IPS-15b (cell line): ENCODE data around the gene METTL21A.
A peak's percentile ranks its signal among the peaks of the same experiment; 100 is the strongest.
"Not testable (repeated sequence)": the region's sequence is repeated elsewhere in the genome, so short reads cannot be mapped to it uniquely, and the experiment has no call there.

Experiments used
- H3K27me3 ChIP-seq: one replicate; pipeline ENCODE4 v1.6.1; 2013; ENCODE audit warnings: low read length; ENCODE audit not compliant: control insufficient read depth, insufficient read depth
- H3K36me3 ChIP-seq: one replicate; pipeline ENCODE4 v1.6.1; 2013; ENCODE audit warnings: low read length; ENCODE audit not compliant: control insufficient read depth, insufficient read depth
- H3K4me1 ChIP-seq: one replicate; pipeline ENCODE4 v1.6.1; 2013; ENCODE audit warnings: mild to moderate bottlenecking, low read length; ENCODE audit not compliant: control insufficient read depth, insufficient read depth
- H3K4me3 ChIP-seq: one replicate; pipeline ENCODE4 v1.5.1; 2013; ENCODE audit warnings: low read depth, low read length
- H3K9ac ChIP-seq: one replicate; pipeline ENCODE4 v1.6.1; 2013; ENCODE audit warnings: low read depth, mild to moderate bottlenecking, low read length
- H3K9me3 ChIP-seq: one replicate; pipeline ENCODE4 v1.6.1; 2013; ENCODE audit warnings: mild to moderate bottlenecking, low read length; ENCODE audit not compliant: control insufficient read depth, insufficient read depth

The METTL21A gene

DNA sequence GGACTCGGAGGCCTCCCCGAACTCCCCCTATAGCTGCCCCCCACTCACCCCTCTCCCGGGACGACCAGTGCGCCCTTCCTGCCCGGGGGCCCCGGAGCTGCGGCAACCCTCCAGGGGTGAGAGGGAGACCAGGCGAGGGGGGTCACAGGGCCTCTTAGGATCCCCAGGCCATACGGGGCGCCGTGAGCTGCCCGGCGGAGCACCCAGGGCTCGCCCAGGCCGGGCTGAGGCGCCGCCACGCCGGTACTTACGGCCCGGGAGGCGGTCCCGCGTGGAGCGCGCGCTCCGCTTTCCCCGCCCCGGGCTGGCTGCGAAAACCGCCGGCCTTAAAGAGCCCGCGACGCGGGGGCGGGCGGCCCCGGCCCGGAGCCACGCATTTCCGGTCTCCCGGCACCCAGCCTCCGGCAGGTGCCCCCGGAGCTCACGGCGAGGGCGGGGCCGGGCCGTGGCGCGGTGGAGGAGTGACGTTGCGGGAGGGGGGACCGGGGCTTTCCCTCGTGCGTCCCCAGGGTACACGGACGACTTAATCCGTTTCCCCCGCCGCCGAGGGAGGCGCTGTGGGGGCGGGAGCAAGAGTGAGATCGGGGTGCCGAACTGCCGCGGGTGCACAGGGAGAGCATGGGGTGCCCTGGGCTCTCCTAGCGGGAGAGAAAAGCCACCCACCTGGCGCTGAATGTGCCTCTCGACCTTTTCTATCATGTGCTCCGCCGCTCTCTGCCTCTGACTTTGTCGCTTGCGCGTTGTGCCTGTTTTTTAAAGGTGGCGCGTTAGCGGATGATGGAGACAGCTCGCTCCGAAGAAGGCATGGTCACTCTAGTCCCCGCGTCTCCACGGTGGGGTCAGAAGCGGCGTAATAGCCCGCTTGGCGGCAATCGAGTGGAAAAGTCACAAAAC, at the start of gene METTL21A:
METTL21A (minus strand) TSS at position 381 of the 894 bp plus-strand sequence. CDS start 1,019 bp downstream, outside the sequence.
- Histone ChIP-seq H3K4me3 (peak within 1 kb of the TSS; percentile 98), H3K36me3 (peaks cover 4% of the 10 kb centered on the region), H3K4me1 (peaks cover 3% of the 10 kb centered on the region), H3K9ac (peak within 1 kb of the TSS; percentile 89), H3K9me3 (no peaks in the 10 kb centered on the region), H3K27me3 (no peaks in the 10 kb centered on the region)

DNA sequence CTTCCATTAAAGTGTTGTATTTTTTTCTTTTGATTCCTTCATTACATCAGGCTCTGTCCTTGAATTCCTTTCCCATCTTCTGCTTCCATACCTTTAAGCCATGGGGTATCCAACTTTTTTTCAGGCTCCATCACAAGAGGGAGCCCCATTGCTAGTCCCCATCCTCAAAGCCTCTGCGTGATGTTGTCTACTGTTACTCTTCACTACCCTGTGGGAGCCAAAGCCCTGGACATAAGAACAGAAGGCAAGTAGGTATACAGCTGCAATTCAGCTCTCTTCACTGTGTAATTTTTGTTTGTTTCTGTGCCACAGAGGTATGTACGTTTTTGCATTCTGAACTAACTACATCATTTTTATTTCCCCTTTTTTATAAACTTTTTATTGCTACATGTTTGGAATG, 49.6 kb upstream of the METTL21A start:
- Histone ChIP-seq H3K27me3 (no peaks in the 10 kb centered on the region), H3K4me1 (peaks cover 10% of the 10 kb centered on the region), H3K9ac (no peak overlapping the region), H3K36me3 (no peaks in the 10 kb centered on the region), H3K9me3 (no peaks in the 10 kb centered on the region), H3K4me3 (no peak overlapping the region)

DNA sequence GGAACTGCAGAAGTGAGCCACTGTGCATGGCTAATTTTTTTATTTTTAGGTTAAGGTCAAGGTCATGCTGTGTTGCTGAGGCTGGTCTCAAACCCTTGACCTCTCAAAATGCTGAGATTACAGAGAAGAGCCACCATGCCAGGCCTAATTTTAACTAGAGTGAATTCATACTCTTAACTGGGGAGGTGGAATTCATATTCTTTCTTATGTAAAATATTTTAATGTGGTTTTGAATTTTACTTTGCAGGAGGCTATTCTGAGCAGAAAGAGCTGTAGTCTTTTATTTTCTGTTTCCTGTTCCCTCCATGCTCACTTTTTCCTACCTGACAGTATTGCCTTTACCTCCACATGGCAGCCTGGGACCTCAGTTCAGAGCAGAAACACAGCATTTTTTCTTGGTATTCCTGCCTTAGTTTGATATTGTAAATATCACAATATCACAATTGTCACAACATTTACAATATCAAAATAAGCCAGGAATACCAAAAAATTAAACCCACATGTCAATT, 49.1 kb upstream of the METTL21A start:
- H3K4me3 ChIP-seq = no peak overlapping the region
- no peaks in the 10 kb centered on the region for H3K36me3 ChIP-seq
- H3K9me3 ChIP-seq = no peaks in the 10 kb centered on the region
- H3K27me3 ChIP-seq = no peaks in the 10 kb centered on the region
- peaks cover 10% of the 10 kb centered on the region for H3K4me1 ChIP-seq
- no peak overlapping the region for H3K9ac ChIP-seq

GRCh38 chr2:207673431-207673830, 48.2 kb upstream of the METTL21A start:
- H3K9ac ChIP-seq = no peak overlapping the region
- no peaks in the 10 kb centered on the region for H3K9me3 ChIP-seq
- no peaks in the 10 kb centered on the region for H3K36me3 ChIP-seq
- no peaks in the 10 kb centered on the region for H3K27me3 ChIP-seq
- no peak overlapping the region for H3K4me3 ChIP-seq
- H3K4me1 ChIP-seq = peaks cover 10% of the 10 kb centered on the region

GRCh38 chr2:207670887-207671286, 45.7 kb upstream of the METTL21A start:
- Histone ChIP-seq H3K36me3 (no peaks in the 10 kb centered on the region), H3K4me1 (peaks cover 7% of the 10 kb centered on the region), H3K9me3 (no peaks in the 10 kb centered on the region), H3K9ac (no peak overlapping the region), H3K27me3 (no peaks in the 10 kb centered on the region), H3K4me3 (no peak overlapping the region)

DNA sequence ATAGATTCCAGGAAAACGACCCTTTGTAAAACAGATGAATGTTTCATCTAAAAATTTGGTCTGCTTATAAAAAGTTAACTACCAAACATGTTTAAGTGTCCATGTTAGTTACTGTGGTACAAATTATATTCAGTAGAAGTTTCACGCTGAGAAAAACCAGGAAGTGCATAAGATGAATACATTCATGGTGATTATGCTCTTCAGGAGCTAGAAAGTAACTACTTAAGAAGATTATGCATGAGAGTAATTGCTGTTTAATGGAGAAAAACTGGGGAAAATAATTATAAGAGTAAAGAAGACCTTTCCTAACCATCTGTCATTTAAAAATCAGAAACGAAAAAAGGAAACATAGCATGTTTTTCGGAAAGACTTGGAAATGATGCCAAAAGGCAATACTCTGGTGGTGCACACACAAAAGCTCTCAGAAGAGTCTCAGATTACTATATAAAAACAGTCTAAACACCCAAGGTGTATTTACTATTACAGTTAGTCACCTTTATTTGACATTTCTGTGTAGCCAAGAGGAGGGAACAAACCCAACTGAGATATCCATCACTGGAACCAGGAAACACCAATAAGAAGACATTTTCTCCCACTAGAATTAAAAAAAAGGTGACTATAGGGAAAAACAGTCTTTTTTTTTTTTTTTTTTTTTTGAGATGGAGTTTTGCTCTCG, 38.8 kb upstream of the METTL21A start:
- H3K4me1 ChIP-seq = peaks cover 2% of the 10 kb centered on the region
- H3K9ac ChIP-seq = no peak overlapping the region
- H3K27me3 ChIP-seq = no peaks in the 10 kb centered on the region
- H3K36me3 ChIP-seq = no peaks in the 10 kb centered on the region
- H3K9me3 ChIP-seq = no peaks in the 10 kb centered on the region
- no peak overlapping the region for H3K4me3 ChIP-seq

DNA sequence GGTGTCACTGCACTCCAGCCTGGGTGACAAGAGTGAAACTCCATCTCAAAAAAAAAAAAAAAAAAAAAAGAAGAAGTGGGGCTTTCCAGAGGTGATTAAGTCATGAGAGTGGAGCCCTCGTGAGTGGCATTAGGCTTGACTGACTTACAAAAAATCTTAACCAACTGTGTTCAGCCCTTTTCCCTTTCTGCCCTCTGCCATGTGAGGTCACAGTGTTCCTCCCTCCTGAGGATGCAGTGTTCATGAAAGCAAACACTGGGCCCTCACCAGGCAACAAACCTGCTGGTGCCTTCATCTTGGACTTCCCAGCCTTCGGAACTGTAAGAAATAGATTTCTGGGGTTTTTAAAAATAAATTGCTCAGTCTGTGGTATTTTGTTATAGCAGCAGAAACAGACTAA, 37.0 kb upstream of the METTL21A start:
- peaks cover 2% of the 10 kb centered on the region for H3K4me1 ChIP-seq

DNA sequence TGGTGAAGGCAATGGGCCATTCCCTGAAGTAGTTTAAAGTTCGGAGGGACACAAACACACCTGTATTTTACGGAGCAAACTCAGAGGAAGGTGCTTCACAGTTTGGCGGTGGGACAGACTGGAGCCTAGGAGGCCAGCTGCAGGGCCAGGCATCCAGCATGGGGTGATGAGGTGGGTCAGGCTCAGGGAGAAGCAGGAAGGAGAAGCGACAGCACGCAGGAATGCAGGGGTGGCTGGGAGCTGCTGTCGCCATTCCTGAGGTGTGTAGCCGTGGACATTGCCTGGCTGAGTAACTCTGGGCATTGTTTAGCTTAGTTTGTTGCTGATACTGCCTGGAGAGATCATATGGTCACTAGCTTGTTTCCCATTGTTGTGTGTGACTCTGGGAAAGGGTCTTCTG, 35.8 kb upstream of the METTL21A start:
- no peaks in the 10 kb centered on the region for H3K27me3 ChIP-seq
- H3K9ac ChIP-seq = no peak overlapping the region
- H3K36me3 ChIP-seq = no peaks in the 10 kb centered on the region
- no peak overlapping the region for H3K4me3 ChIP-seq
- no peaks in the 10 kb centered on the region for H3K9me3 ChIP-seq
- H3K4me1 ChIP-seq = peaks cover 2% of the 10 kb centered on the region

More for the DNA sequence above, 37.0 kb upstream of the METTL21A start:
- no peak overlapping the region for H3K4me3 ChIP-seq
- H3K9me3 ChIP-seq = no peaks in the 10 kb centered on the region
- H3K36me3 ChIP-seq = no peaks in the 10 kb centered on the region
- no peaks in the 10 kb centered on the region for H3K27me3 ChIP-seq
- no peak overlapping the region for H3K9ac ChIP-seq

DNA sequence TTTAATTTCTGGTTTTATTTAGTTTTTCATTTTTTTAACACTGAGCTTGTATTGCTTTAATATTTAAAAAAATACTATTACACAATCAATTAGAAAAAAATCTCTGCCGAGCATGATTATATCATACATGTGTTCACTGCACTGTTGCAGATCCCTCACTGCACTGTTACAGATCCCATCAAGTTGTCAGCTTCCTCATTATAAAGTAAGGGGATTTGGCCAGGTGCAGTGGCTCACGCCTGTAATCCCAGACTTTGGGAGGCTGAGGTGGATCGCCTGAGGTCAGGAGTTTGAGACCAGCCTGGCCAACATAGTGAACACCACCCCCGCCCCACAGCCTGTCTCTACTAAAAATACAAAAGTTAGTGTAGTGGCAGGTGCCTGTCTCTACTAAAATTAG, 33.0 kb upstream of the METTL21A start:
- H3K9me3 ChIP-seq = no peaks in the 10 kb centered on the region
- peaks cover 2% of the 10 kb centered on the region for H3K4me1 ChIP-seq
- H3K9ac ChIP-seq = no peak overlapping the region
- H3K27me3 ChIP-seq = no peaks in the 10 kb centered on the region
- H3K4me3 ChIP-seq = no peak overlapping the region
- no peaks in the 10 kb centered on the region for H3K36me3 ChIP-seq

- H3K36me3 ChIP-seq = no peaks in the 10 kb centered on the region
- H3K9me3 ChIP-seq = no peaks in the 10 kb centered on the region
- no peak overlapping the region for H3K9ac ChIP-seq
- H3K4me1 ChIP-seq = no peaks in the 10 kb centered on the region
- no peaks in the 10 kb centered on the region for H3K27me3 ChIP-seq
- no peak overlapping the region for H3K4me3 ChIP-seq
Observed at GRCh38 chr2:207655000-207655399, 29.8 kb upstream of the METTL21A start.

- H3K27me3 ChIP-seq, H3K9ac ChIP-seq, H3K4me3 ChIP-seq, H3K36me3 ChIP-seq, H3K9me3 ChIP-seq, H3K4me1 ChIP-seq: not testable (repeated sequence)
Observed at GRCh38 chr2:207646582-207646981, 21.4 kb upstream of the METTL21A start.

- Histone ChIP-seq H3K36me3 (no peaks in the 10 kb centered on the region), H3K4me3 (no peak overlapping the region), H3K9ac (no peak overlapping the region), H3K9me3 (no peaks in the 10 kb centered on the region), H3K27me3 (no peaks in the 10 kb centered on the region), H3K4me1 (no peaks in the 10 kb centered on the region)
Observed at GRCh38 chr2:207643892-207644291, 18.7 kb upstream of the METTL21A start.
